Vagina (tissue), 2 donors: ENCODE results near the gene JAG1.

ENCODE experiments used
- CTCF ChIP-seq, 3 experiments: fragments of 450-650 bp in 2 of 3; fragments of 200-600 bp in 1 of 3; sonication (generic) in 1 of 3; IDR thresholded peaks; one replicate each; pipeline ENCODE4 v1.5.1; 2017 to 2019; ENCODE audit warnings: antibody characterized with exemption in 3 of 3, mild to moderate bottlenecking in 2 of 3, moderate library complexity in 2 of 3
- POLR2A ChIP-seq, 2 donors: fragments of 450-650 bp; IDR thresholded peaks; one replicate each; pipeline ENCODE4 v1.6.1; 2017; ENCODE audit warnings: antibody characterized with exemption in 2 of 2, mild to moderate bottlenecking in 2 of 2, moderate library complexity in 2 of 2
- POLR2AphosphoS5 ChIP-seq, 2 donors: sonication (generic); formaldehyde crosslinking; IDR thresholded peaks; one replicate each; pipeline ENCODE4 v1.9.0; 2017; ENCODE audit warnings: antibody characterized with exemption in 2 of 2, mild to moderate bottlenecking in 2 of 2, low read depth in 1 of 2; ENCODE audit not compliant: insufficient read depth in 1 of 2

GRCh38 chr20:10641893-10642292 is 31.9 kb downstream of the JAG1 start:
- TF ChIP-seq CTCF (IDR thresholded peaks at IDR 0.05) (no peak), POLR2A (IDR thresholded peaks at IDR 0.05) (no peak), POLR2AphosphoS5 (IDR thresholded peaks at IDR 0.05; ENCODE audit: insufficient read depth in 1 of 2, low read depth in 1 of 2) (no peak)
